DLD1 (cell line): ENCODE data around the gene GP1BB.

ENCODE experiments used
- in situ Hi-C: cut with HindIII; loops from 2 replicates; pipeline ENCODE4 v1.10.0; 2017; ENCODE audit warnings: low sequenced_read_pairs

GP1BB gene

DNA sequence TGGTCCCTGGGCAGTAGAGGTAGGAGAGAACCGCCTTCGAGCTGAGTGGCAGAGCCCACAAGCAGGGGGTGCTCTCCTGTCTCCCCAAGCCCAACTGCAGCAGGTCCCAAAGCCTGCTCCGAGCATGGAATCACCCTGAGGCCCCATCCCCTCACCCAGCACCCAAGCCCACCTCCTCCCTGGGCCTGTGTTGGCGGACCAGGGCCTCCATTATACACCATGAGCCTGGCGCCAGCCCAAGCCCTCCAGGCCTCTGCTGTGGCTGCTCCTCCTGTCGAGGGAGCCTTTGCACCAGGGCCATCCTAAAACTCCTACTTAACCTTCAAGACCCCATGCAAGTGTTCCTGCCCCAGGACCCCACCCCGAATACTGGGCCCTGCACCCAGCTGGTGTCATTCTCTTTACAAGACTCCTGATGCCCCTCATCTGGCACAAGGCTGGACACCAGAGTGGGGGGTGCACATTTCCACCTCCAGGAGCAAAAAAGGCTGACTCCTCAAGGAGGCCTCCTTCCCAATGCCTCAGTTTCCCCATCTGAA lies 16.6 kb downstream of the GP1BB start:
- in situ Hi-C loops: no loop called here

DNA sequence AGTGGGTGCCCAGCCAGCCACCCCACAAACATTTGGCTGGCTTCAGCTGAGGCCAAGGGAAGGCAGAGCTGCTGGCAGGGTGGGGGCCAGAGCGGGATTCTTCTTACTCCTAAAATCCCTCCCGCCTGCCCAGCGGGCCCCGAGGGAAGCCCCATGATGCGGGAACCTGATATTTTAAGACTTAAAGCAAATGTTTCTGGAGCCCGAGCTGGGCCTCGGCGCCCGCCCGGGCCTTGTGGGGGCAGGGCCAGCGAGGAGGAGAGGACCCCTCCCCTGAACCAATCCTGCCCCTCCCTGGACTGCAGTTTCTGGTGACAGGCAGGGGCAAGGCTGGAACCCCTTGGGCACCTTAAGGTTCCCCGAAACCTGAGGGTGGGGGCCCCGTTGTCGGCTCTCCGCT lies 17.2 kb downstream of the GP1BB start:
- in situ Hi-C loops: no loop called here

DNA sequence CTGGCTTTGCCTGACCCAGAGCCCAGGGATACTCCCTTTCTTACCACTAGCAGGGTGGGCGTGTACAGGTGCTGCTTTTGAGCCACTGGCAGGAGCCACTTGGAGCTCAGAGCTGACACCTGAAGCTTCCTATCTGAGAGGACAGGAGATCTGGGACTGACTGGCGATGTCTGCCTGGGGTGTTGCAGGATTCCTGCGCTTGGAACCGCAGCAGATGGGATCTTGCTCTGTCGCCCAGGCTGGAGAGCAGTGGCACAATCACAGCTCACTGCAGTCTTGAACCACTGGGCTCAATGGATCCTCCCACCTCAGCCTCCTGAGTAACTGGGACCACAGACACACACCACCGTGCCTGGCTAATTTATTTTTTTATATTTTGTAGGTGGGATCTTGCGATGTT lies 17.7 kb downstream of the GP1BB start:
- in situ Hi-C loops: no loop called here

DNA sequence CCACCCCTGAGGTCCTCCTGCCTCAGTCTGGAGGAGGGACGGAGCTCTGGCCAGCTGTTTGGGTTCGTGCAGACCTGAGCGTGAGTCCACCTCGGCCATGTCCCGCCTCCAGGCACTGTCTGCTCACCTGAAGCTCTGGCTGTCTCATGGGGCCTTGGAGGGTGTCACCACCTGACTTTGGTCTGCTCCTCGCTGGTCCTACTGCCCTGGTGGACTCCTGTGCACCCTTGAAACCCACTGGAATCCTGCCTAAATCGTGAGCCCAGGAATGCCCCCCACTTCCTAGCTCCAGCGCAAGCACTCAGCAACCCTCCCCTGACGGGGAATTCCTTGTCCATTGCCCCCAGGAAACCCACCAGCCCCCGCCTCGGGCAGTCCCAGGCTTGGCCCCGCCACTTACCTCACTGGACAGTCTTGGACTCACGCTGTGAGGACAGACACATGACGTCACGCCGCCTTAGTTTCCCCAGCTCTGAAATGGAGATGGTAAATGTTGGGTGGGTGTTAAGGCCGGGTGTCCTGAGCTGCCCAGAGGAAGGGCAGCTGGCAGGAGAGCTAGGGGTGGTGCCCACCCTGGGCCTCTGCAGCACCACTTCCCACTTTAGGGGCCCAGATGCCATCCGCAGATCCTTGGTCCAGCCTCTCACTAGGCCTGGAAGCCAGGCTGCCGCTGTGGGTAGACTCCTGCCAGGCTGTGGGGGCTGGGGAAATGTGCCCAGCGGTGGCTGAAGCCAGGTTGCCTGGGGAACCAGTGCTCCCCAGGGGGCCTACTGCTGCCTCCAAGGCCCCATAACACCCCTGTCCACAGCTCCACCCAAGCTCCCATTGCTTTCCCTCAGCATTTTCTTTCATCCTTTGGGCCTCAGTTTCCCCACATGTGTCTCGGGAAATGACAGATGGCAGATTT lies 19.1 kb downstream of the GP1BB start:
- in situ Hi-C loops: no loop called here

DNA sequence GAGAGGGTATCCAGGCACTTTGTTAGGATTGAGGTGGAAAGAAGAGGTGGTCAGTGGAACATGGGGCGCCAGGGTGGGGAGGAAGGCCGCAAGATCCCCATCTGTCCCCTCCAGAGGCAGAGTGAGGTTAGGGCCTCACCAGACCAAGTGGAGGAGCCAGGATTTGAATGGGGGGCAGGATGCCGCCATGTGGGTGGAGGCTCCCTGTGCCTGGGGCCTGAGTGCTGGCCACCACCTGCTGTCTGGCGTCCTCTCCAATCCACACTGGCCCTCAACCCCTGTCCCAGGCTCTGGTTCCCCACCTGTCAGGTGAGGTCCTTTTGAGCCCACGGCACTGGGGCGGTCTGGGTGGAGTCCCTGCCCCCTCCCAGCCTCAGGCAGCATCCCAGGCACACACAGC lies 19.7 kb downstream of the GP1BB start:
- in situ Hi-C loops: no loop called here

DNA sequence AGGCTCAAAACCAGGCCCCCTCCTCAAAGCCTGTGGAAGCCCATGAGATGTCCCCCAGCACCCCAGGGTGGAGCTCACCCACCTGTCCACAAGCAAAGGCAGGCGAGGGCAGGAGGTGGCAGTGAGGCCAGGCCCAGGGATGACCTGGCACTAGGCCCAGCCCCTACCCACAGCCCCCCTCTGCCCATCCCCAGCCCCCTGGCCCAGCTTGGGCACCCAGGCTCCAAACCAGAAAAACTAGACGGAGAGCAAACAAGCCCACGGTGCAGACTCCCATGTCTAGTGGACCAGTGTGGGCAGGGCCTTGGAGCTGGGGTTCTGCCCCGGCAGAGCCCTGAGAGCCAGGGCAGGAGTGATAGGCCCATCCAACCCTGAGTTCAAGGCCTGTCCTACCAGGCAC lies 20.3 kb downstream of the GP1BB start:
- in situ Hi-C loops: no loop called here

DNA sequence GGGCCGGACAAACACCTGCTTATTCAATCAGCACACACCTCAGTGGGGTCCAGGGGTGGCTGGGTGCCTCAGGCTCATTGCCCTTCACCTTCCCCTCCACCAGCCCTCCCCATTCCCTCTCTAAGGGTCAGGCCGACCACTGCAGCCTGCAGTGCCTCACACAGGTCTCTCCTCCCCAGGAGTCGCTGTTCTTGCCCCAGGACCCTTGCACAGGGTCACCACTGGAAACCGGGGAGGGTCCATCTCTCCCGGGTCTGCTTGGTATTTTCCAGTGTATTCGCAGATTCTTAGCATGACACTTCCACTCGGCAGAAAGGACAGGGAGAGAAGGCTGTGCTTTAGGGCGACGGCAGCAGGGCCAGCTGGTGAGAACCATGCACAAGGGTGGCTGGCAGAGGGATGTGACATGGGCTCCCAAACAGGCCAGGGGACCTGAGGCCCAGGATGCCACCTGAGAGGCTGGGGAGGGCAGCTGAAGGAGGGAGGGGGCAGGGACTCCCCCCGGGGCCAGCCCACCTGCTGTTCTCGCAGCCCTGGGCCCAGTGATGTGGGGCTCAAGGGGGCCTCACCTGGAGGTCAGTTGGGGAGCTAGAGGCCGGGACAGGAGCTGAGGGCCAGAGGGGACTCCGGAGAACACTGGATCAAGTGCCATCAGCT lies 21.1 kb downstream of the GP1BB start:
- in situ Hi-C loops: no loop called here

DNA sequence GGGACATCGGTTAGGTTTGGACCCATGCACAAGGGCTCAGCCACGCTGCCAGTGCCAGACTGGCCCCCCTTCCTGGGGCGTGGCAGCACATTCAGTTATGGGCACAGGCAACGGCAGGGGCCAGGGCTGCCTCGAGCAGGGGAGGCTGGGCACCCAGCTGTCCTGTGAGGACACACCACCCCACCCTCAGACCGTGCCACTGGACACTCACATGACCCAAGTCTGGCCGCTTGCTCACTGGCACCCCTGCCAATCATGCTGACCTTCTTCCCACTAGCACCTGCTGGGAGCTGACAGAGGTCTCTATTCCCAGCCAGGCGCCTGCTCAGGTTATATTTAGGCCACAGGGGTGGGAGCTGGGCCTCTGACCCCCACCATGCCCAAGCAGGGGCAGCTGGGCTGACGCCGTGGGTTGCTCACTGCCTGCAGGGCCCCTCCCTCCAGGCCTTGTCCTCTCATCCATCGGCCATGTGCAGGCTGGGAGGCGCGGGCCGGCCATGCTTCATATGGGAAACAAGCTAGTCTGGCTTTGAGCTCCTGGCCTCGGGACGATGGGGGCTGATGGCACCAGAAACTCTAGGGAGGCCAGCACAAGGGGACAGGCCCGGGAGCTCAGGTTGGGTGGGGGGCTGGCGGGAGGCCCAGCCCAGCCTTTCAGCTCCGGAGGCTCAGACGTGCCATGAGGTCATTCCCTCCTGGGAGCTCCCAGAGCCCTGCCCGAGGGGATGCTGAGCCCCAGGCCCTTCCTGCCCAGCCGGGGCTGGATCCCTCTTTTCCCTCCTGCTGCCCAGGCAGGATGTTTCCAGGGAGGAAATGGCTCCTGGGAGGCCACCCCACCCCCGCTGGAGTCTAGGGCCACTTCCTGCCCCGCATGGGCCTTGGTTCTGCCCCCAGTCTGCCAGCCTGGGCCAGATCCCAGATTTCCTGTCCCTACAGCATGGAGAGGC lies 22.1 kb downstream of the GP1BB start:
- in situ Hi-C loops: no loop called here

DNA sequence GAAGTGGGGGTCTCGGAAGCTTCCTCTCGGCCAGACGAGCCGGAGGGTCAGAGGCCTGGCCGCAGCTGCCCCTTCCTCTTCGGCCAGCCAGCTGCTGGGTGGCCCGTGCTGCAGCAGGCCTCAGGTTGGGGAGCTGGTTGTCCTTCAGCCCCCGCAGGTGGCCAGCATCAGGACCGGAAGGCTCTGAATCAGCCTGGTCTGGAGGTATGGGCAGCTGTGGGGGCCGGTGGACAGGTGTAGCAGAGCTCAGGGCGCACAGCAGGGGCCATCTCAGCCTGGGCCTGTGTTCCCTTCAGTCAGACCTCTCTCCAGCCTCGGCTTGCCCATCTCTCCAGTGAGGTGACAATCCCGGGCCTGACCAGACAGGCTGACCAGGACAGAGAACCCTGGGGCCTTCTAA lies 23.4 kb downstream of the GP1BB start:
- in situ Hi-C loops: no loop called here

DNA sequence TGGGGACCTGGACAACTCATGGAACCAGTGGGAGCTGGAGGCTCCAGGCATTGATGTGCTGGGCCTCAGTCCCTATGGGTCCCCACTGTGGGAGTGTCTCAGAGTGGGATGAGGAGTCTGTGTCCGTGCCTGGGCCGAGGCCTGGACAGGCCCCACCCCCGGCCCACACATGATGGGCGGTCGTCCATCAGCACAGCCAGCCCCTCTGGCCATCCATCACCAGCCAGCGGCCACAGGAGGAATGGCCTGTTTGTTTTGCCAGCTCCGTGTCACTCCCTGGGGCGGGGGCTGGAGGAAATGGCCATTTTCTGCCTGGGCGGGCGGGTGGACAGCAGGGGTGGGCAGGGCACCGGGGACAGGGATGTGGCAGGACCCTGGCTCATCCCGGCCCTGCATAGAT lies 24.2 kb downstream of the GP1BB start:
- in situ Hi-C loops: no loop called here

DNA sequence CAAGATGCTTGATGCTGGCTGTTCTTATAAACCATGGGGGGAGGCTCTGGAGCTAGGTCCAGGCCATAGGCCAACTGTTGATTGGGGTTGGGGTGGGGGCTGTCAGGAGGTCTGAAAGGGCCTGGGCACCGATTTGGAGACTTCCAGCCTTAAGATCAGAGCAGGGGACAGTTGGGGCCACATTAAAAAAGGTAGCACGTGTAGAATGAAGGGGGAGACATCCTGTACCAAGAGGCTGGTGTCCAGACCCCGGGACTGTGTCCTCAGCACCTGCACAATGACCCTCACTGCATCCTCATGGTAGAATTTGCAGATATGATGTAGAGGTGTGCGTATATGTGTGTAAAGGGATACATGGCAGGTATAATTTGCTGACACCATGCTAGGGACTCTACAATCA lies 24.8 kb downstream of the GP1BB start:
- in situ Hi-C loops: no loop called here

DNA sequence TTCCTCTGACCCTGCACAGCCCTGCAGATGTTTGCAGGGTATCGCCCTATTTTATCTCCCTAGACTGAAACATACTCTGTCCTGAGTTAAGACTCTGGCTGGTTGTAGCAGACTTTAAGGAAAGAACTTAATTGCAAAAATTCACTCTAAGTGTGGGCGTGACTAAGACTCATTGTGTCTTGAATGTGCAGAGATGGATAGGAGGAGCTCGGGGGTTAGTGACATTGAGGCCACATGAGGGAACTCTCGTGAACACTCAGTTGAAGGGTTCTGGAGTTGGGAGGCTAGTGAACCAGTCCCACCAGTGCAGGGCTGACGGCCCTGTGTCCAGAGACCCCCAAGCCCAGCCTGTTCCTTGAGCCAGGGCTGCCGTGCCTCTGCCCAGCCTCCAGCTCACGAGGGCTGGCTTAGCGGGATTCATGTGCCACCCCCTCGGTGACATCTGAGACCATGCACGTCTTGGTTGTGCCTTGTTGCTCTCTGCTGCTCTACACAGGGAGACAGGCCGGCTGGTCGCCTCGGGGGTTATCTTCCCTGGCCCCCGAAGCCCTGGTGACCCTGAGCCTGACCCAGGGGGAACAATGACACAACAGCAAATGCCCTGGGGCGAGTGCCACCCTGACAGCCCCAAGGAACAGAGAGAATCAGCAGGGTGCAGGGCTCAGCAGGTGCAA lies 25.8 kb downstream of the GP1BB start:
- in situ Hi-C loops: no loop called here

DNA sequence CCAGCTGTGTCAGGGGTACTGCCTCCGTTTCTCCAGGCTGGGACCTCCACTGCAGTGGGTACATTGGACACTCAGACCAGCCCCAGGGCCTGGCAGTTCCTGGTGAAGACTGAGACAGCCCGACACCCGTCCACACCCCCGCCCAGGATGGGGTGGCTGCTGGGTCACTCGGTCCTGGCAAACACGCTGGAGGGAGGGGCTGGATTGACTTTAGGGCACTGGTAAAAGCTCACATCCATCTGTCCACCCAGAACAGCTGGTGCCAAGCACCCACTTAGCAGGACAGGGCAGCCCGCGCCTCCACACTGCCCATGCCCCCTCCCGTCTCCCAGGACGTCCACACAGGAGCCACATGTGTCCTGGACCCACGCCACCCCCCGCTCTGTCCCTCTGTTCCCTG lies 26.5 kb downstream of the GP1BB start:
- in situ Hi-C loops: no loop called here

DNA sequence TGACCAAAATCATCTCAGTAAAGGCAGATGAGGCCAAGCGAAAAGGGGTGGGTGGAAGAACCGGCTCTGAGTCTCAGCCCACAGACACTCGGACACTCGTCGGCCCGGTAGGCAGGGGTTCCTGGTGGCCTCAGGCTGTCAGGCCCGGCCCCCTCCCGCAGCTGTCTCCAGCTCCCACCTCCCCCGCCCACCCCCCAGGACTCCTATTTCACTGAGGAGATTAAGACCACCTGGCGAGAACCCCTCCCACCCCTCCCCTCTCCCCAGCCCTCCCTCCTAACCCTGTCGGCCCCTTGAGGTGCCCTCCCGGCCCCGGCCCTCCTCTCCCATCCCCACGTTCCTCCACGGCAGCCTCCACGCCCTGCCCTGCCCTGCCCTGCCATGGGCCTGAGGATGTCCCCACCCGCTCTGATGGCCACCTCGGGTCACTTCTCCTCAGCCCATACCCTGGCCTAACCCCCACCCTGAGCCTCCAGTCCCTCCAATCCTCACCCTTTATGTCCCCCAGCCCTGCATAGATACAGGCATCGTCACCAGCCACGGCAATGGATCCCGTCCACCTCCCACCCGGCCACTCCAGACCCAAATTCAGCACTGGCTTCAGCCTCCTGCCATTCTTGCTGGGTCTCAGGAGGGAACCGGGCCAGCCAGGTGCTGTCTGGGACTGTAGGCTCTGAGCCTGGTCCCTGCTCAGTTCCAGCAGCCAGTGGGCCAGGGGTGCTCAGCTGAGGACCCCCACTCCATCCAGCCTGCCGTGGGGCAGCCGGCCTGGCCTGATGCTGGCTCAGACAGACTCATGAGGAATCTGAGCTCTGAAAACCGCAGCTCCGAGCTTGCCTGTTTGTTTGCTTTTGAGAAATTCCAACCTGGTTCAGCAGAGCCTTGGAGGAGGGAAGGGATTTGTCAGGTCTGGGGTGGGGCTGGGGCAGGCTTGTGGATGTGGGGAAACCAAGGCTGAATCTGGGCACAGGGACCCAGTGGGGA lies 27.5 kb downstream of the GP1BB start:
- in situ Hi-C loops: no loop called here

DNA sequence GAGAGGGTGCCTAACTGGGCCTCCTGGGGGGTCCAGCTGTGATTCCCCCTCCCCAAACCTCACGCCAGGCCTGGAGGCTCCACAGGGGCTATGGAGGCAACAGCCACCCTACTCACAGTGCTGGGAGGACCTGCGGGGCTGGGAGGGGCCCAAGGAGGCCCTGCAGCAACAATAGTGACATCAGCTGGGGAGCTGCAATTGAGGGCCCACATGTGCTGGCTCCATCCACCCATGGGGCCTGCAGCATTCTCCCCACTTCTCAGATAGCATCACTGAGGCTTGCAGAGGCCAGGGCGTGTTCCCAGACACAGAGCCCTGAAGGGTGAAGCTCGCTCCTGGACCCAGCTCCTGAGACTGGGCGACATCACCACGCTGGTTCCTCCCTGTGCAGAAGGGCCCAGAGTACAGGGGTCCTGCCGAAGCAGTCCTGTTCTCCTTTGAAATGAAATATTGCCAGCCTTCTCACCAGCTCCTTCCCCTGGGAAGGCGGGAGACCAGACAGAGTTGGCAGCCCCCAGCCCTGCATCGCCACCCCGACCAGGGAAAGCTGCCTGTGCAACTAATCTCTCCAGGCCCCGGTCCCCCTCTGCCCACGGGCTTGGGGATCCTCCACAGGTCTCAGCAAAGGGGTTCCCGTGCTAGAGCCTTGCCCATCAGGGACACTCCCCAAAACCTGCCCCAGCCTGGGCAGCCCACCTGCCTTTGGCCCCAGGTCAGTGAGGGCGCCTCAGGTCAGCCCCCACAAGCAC lies 28.3 kb downstream of the GP1BB start:
- in situ Hi-C loops: no loop called here

DNA sequence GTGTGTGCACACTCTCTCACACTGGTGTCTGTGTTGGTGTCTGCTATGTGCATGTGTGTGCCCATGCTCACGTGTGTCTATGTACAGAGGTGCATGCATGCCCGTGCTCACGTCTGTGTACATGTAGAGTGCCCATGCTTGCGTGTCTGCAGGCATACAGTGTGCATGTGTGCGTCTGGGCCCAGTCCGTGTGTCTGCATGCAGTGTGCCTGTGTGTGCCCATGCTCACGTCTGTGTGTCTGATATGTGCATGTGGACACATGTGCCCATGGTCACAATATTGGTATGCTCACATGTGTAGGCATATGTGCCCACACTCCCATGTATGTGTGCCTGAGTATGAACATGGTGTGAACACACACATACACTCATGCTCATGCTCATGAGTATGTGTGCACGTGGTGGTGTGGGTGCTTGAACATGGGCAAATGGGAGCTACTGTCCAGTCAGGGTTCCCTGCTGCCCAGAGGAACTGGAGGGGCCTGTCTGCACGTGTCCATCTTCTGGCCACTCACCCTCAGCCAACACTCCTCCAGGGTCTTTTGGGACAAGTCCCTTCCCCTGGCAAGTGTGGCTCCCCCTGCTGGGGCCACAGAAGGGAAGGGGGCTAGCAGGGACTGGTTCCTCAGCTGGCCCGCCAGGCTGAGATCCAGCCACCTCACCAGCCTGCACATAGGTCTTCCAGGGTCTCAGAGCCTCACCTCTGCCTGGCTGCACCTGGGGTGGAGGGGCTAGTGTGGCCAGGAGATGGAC lies 29.9 kb downstream of the GP1BB start:
- in situ Hi-C loops: no loop called here

DNA sequence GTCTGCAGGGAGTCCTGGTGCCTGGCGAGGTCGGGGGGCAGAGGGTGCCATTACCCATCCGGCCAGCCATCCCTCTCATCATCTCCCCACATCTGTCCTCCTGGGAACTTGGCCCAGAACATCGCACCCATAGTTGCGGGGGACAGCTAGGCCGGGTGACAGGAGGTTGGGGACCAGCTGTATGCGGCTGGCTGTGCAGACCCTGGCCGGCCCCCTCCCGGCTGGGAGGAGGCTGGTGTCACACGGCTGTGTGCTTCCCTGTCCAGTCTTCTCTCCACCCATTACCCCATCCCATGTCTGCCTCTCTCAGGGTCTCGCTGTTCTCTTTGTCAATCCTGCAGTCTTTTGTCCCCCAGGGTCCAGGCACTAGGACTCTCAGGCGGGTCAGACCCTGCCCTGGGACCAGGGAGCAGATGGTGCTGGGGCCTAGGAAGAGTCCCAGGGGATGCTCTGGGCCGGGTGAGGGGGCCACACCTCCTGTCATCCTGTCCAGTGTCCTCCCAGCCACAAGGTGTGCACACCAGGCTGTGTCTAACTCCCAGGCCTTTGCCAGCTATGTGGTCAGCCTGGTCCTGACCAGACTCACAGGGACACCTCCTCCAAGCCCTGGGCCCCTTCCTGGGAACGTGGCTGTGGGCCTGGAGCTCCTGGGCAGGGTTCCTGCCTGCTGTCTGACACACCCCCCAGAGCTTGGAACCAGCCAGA lies 30.8 kb downstream of the GP1BB start:
- in situ Hi-C loops: no loop called here
